Measurements from ENCODE around the gene INPP4B.
A peak's percentile ranks its signal among the peaks of the same experiment; 100 is the strongest.

The INPP4B gene

GRCh38 chr4:142264961-142265360, 581.1 kb downstream of the INPP4B start:
- Histone ChIP-seq H3K27me3 (ENCODE audit: insufficient read depth, low read length, poor library complexity) (no peaks in the 10 kb centered on the region), H3K36me3 (ENCODE audit: insufficient read depth, low read length) (peaks cover 11% of the 10 kb centered on the region), H3K4me2 (ENCODE audit: insufficient read depth, low read length) (no peak overlapping the region), H3K4me3 (ENCODE audit: low read depth in 1 of 2, low read length in 2 of 2) (no peak overlapping the region), H3K27ac (ENCODE audit: low read length) (peak overlapping the region; percentile 45), H3K9ac (ENCODE audit: low read depth, low read length) (no peak overlapping the region), H3K79me2 (ENCODE audit: insufficient read depth, low read length) (no peaks in the 10 kb centered on the region), H3K4me1 (ENCODE audit: insufficient read depth, low read length) (peaks cover 14% of the 10 kb centered on the region), H3K9me3 (ENCODE audit: insufficient read depth, low read length, severe bottlenecking) (no peaks in the 10 kb centered on the region), H2AFZ (ENCODE audit: low read depth, low read length) (no peak overlapping the region), H4K20me1 (ENCODE audit: insufficient read depth, low read length) (no peaks in the 10 kb centered on the region)
- ATAC-seq (ENCODE audit: insufficient read depth, low read depth) (peak; percentile 68; the same call in 2 of the 3 replicates), DNase-seq (peak; percentile 22)
- TF ChIP-seq CTCF (IDR thresholded peaks at IDR 0.05; ENCODE audit: borderline replicate concordance, extremely low read depth, low read length, poor library complexity, severe bottlenecking) (no peak), EZH2 (IDR thresholded peaks at IDR 0.05; ENCODE audit: borderline replicate concordance, low read depth, low read length, severe bottlenecking) (no peak)

GRCh38 chr4:142262956-142263355, 583.1 kb downstream of the INPP4B start:
- Histone ChIP-seq H3K4me2 (ENCODE audit: insufficient read depth, low read length) (no peak overlapping the region), H2AFZ (ENCODE audit: low read depth, low read length) (no peak overlapping the region), H3K36me3 (ENCODE audit: insufficient read depth, low read length) (peaks cover 15% of the 10 kb centered on the region), H3K27me3 (ENCODE audit: insufficient read depth, low read length, poor library complexity) (no peaks in the 10 kb centered on the region), H3K9me3 (ENCODE audit: insufficient read depth, low read length, severe bottlenecking) (no peaks in the 10 kb centered on the region), H3K79me2 (ENCODE audit: insufficient read depth, low read length) (no peaks in the 10 kb centered on the region), H3K4me1 (ENCODE audit: insufficient read depth, low read length) (peaks cover 14% of the 10 kb centered on the region), H3K4me3 (ENCODE audit: low read depth in 1 of 2, low read length in 2 of 2) (no peak overlapping the region), H3K9ac (ENCODE audit: low read depth, low read length) (no peak overlapping the region), H3K27ac (ENCODE audit: low read length) (no peak overlapping the region), H4K20me1 (ENCODE audit: insufficient read depth, low read length) (no peaks in the 10 kb centered on the region)
- ATAC-seq (ENCODE audit: insufficient read depth, low read depth) (no peak), DNase-seq (no peak)
- TF ChIP-seq CTCF (IDR thresholded peaks at IDR 0.05; ENCODE audit: borderline replicate concordance, extremely low read depth, low read length, poor library complexity, severe bottlenecking), result no peak
- no peak for TF ChIP-seq EZH2 (IDR thresholded peaks at IDR 0.05; ENCODE audit: borderline replicate concordance, low read depth, low read length, severe bottlenecking)

GRCh38 chr4:142248946-142249345, 597.2 kb downstream of the INPP4B start:
- no peak overlapping the region for H3K4me2 ChIP-seq (ENCODE audit: insufficient read depth, low read length)
- no peaks in the 10 kb centered on the region for H3K79me2 ChIP-seq (ENCODE audit: insufficient read depth, low read length)
- H4K20me1 ChIP-seq (ENCODE audit: insufficient read depth, low read length), result no peaks in the 10 kb centered on the region
- ATAC-seq (ENCODE audit: insufficient read depth, low read depth) (no peak), DNase-seq (no peak)
- no peak for TF ChIP-seq CTCF (IDR thresholded peaks at IDR 0.05; ENCODE audit: borderline replicate concordance, extremely low read depth, low read length, poor library complexity, severe bottlenecking)
- no peak for TF ChIP-seq EZH2 (IDR thresholded peaks at IDR 0.05; ENCODE audit: borderline replicate concordance, low read depth, low read length, severe bottlenecking)
- no peaks in the 10 kb centered on the region for H3K9me3 ChIP-seq (ENCODE audit: insufficient read depth, low read length, severe bottlenecking)
- no peak overlapping the region for H3K4me3 ChIP-seq (ENCODE audit: low read depth in 1 of 2, low read length in 2 of 2)
- no peak overlapping the region for H3K9ac ChIP-seq (ENCODE audit: low read depth, low read length)
- H3K27ac ChIP-seq (ENCODE audit: low read length), result no peak overlapping the region
- H3K4me1 ChIP-seq (ENCODE audit: insufficient read depth, low read length), result no peaks in the 10 kb centered on the region
- no peaks in the 10 kb centered on the region for H3K27me3 ChIP-seq (ENCODE audit: insufficient read depth, low read length, poor library complexity)
- no peaks in the 10 kb centered on the region for H3K36me3 ChIP-seq (ENCODE audit: insufficient read depth, low read length)
- H2AFZ ChIP-seq (ENCODE audit: low read depth, low read length), result no peak overlapping the region

GRCh38 chr4:142243255-142243654, 602.8 kb downstream of the INPP4B start:
- ATAC-seq (ENCODE audit: insufficient read depth, low read depth) (no peak), DNase-seq (no peak)
- no peaks in the 10 kb centered on the region for H3K79me2 ChIP-seq (ENCODE audit: insufficient read depth, low read length)
- no peak overlapping the region for H3K4me3 ChIP-seq (ENCODE audit: low read depth in 1 of 2, low read length in 2 of 2)
- no peaks in the 10 kb centered on the region for H3K36me3 ChIP-seq (ENCODE audit: insufficient read depth, low read length)
- no peaks in the 10 kb centered on the region for H3K9me3 ChIP-seq (ENCODE audit: insufficient read depth, low read length, severe bottlenecking)
- no peak overlapping the region for H3K4me2 ChIP-seq (ENCODE audit: insufficient read depth, low read length)
- no peaks in the 10 kb centered on the region for H3K4me1 ChIP-seq (ENCODE audit: insufficient read depth, low read length)
- no peaks in the 10 kb centered on the region for H3K27me3 ChIP-seq (ENCODE audit: insufficient read depth, low read length, poor library complexity)
- H3K9ac ChIP-seq (ENCODE audit: low read depth, low read length), result no peak overlapping the region
- TF ChIP-seq EZH2 (IDR thresholded peaks at IDR 0.05; ENCODE audit: borderline replicate concordance, low read depth, low read length, severe bottlenecking) (no peak), CTCF (IDR thresholded peaks at IDR 0.05; ENCODE audit: borderline replicate concordance, extremely low read depth, low read length, poor library complexity, severe bottlenecking) (no peak)
- no peak overlapping the region for H3K27ac ChIP-seq (ENCODE audit: low read length)
- H4K20me1 ChIP-seq (ENCODE audit: insufficient read depth, low read length), result no peaks in the 10 kb centered on the region
- H2AFZ ChIP-seq (ENCODE audit: low read depth, low read length), result no peak overlapping the region

Measured in DND-41 (cell line).